Fibroblast of lung (primary cell): Measurements from ENCODE around the gene POU2F2. TPM values are rescaled to one million over a fixed set of nuclear protein-coding genes. Genes with fewer than 3 reads are reported as not detected.

ENCODE experiments used
- DNase-seq, 2 donors: peaks; one replicate each; pipeline versions ENCODE4 v3.0.0 to v3.0.0-alpha.2; 2010; ENCODE audit warnings: low read depth in 2 of 2
- H2AFZ ChIP-seq: 2 replicates; pipeline ENCODE4 v1.5.1; 2012; ENCODE audit warnings: low read length, control low read depth, inconsistent platforms
- H3K27ac ChIP-seq: 2 replicates; pipeline ENCODE4 v1.5.1; 2011; ENCODE audit warnings: low read length, control low read depth; ENCODE audit not compliant: insufficient read depth
- H3K27me3 ChIP-seq: 2 replicates; pipeline ENCODE4 v1.5.1; 2011; ENCODE audit warnings: mild to moderate bottlenecking, low read length; ENCODE audit not compliant: control insufficient read depth, insufficient read depth
- H3K36me3 ChIP-seq: 2 replicates; pipeline ENCODE4 v1.5.1; 2011; ENCODE audit warnings: low read length; ENCODE audit not compliant: control insufficient read depth, insufficient read depth
- H3K4me1 ChIP-seq: 2 replicates; pipeline ENCODE4 v1.5.1; 2011; ENCODE audit warnings: low read length; ENCODE audit not compliant: control insufficient read depth, insufficient read depth; ENCODE audit errors: extremely low read depth
- H3K4me2 ChIP-seq: 2 replicates; pipeline ENCODE4 v1.5.1; 2011; ENCODE audit warnings: low read length, control low read depth; ENCODE audit not compliant: insufficient read depth; ENCODE audit errors: extremely low read depth
- H3K4me3 ChIP-seq, 4 experiments: fragments of 200-600 bp in 1 of 4; sonication (generic) in 1 of 4; replicated peaks in 1 of 4; 2 replicates each; pipeline ENCODE4 v1.5.1; 2011 to 2016; ENCODE audit warnings: low read length in 4 of 4, low read depth in 3 of 4, mild to moderate bottlenecking in 3 of 4, control low read depth in 2 of 4, inconsistent platforms in 1 of 4, mixed read lengths in 1 of 4; ENCODE audit not compliant: insufficient read depth in 1 of 4; ENCODE audit errors: control extremely low read depth in 1 of 4
- H3K79me2 ChIP-seq: 2 replicates; pipeline ENCODE4 v1.5.1; 2012; ENCODE audit warnings: mild to moderate bottlenecking, low read length, inconsistent platforms; ENCODE audit not compliant: control insufficient read depth, insufficient read depth
- H3K9ac ChIP-seq: 2 replicates; pipeline ENCODE4 v1.5.1; 2011; ENCODE audit warnings: mild to moderate bottlenecking, low read length, control low read depth; ENCODE audit not compliant: insufficient read depth
- H3K9me3 ChIP-seq: 2 replicates; pipeline ENCODE4 v1.5.1; 2012; ENCODE audit warnings: low read depth, low read length; ENCODE audit not compliant: control insufficient read depth, insufficient read depth
- H4K20me1 ChIP-seq: 2 replicates; pipeline ENCODE4 v1.5.1; 2011; ENCODE audit warnings: low read length; ENCODE audit not compliant: control insufficient read depth, insufficient read depth; ENCODE audit errors: extremely low read depth
- CTCF ChIP-seq, 2 donors: IDR thresholded peaks in 1 of 2; conservative IDR thresholded peaks in 1 of 2; 1 replicate in 1 of 2; 2 replicates in 1 of 2; pipeline ENCODE4 v1.5.1; 2011 to 2012; ENCODE audit warnings: low read length in 2 of 2, control low read depth in 1 of 2, inconsistent platforms in 1 of 2, low read depth in 1 of 2, mild to moderate bottlenecking in 1 of 2
- EZH2 ChIP-seq: IDR thresholded peaks from 2 replicates; pipeline ENCODE4 v1.5.1; 2012; ENCODE audit warnings: low read length, control low read depth, mild to moderate bottlenecking; ENCODE audit errors: missing control alignments
- polyA plus RNA-seq, 2 donors: library from polyadenylated mRNA; depleted of rRNA in 1 of 2; stranded (reverse) in 1 of 2; unstranded in 1 of 2; fragments of >200 nt; gene quantifications; 2 replicates each; pipeline ENCODE4 v1.2.1, GENCODE V29; 2011 to 2012; ENCODE audit warnings: missing spikeins in 1 of 2
- total RNA-seq: library from RNA; depleted of rRNA; stranded (reverse); fragments of >200 nt; gene quantifications from 2 replicates; pipeline ENCODE4 v1.2.1, GENCODE V29; 2014

POU2F2 gene
- total and polyA plus RNA-seq, 2 donors (not counting 1 experiment from before 2014, with no cell fraction given), result 0.17 to 0.31 TPM

- Histone ChIP-seq H3K27me3 (peaks cover 4% of the 10 kb centered on the region), H3K4me1 (peaks cover 15% of the 10 kb centered on the region), H3K4me2 (no peak overlapping the region), H2AFZ (no peak overlapping the region), H4K20me1 (no peaks in the 10 kb centered on the region), H3K4me3 (peak overlapping the region in 2 of 4 experiments; percentile 29 to 37), H3K9me3 (no peaks in the 10 kb centered on the region), H3K79me2 (no peaks in the 10 kb centered on the region), H3K9ac (no peak overlapping the region), H3K36me3 (no peaks in the 10 kb centered on the region), H3K27ac (no peak overlapping the region)
- TF ChIP-seq EZH2 (no peak), CTCF (conservative IDR thresholded peaks at IDR 0.05 in 1 of 2, IDR thresholded peaks at IDR 0.05 in 1 of 2; ENCODE audit: low read depth in 1 of 2, low read length in 2 of 2) (no peak)
- DNase-seq, result no peak
These were observed 857 bp downstream of the POU2F2 start for GRCh38 chr19:42131149-42132029.

GRCh38 chr19:42130254-42130573 lies 2.0 kb downstream of the POU2F2 start:
- DNase-seq, result no peak
- H3K4me2 ChIP-seq, result no peak overlapping the region
- H3K79me2 ChIP-seq, result no peaks in the 10 kb centered on the region
- H2AFZ ChIP-seq, result no peak overlapping the region
- H4K20me1 ChIP-seq, result no peaks in the 10 kb centered on the region
- H3K36me3 ChIP-seq, result no peaks in the 10 kb centered on the region
- no peaks in the 10 kb centered on the region for H3K9me3 ChIP-seq
- no peak overlapping the region for H3K4me3 ChIP-seq
- H3K9ac ChIP-seq, result no peak overlapping the region
- TF ChIP-seq CTCF (conservative IDR thresholded peaks at IDR 0.05 in 1 of 2, IDR thresholded peaks at IDR 0.05 in 1 of 2; ENCODE audit: low read depth in 1 of 2, low read length in 2 of 2), result no peak
- no peak for TF ChIP-seq EZH2
- peaks cover 15% of the 10 kb centered on the region for H3K4me1 ChIP-seq
- H3K27ac ChIP-seq, result no peak overlapping the region
- peaks cover 4% of the 10 kb centered on the region for H3K27me3 ChIP-seq

GRCh38 chr19:42129399-42130253 lies 2.6 kb downstream of the POU2F2 start:
- Histone ChIP-seq H3K4me2 (peak overlapping the region; percentile 44), H3K4me1 (peaks cover 15% of the 10 kb centered on the region), H3K27me3 (peaks cover 4% of the 10 kb centered on the region), H3K9me3 (no peaks in the 10 kb centered on the region), H3K4me3 (no peak overlapping the region), H3K27ac (no peak overlapping the region), H3K9ac (no peak overlapping the region), H3K79me2 (no peaks in the 10 kb centered on the region), H4K20me1 (no peaks in the 10 kb centered on the region), H3K36me3 (no peaks in the 10 kb centered on the region), H2AFZ (no peak overlapping the region)
- DNase-seq, result peak in 1 of 2 donors; percentile 45
- TF ChIP-seq CTCF (conservative IDR thresholded peaks at IDR 0.05 in 1 of 2, IDR thresholded peaks at IDR 0.05 in 1 of 2; ENCODE audit: low read depth in 1 of 2, low read length in 2 of 2) (no peak), EZH2 (no peak)
